Tibial nerve (tissue), 4 donors: Measurements from ENCODE around the gene RAI1. TPM values are rescaled to one million over a fixed set of nuclear protein-coding genes. Genes with fewer than 3 reads are reported as not detected.

Source experiments
- DNase-seq, 2 donors: peaks; one replicate each; pipeline ENCODE4 v3.0.0-alpha.2; 2019; ENCODE audit warnings: low spot score in 2 of 2
- H3K27ac ChIP-seq, 4 donors: fragments of 200-600 bp; sonication (generic) in 3 of 4; one replicate each; pipeline ENCODE4 v1.5.1; 2017 to 2019; ENCODE audit warnings: mild to moderate bottlenecking in 1 of 4
- H3K27me3 ChIP-seq, 2 donors: fragments of 200-600 bp; sonication (generic) in 1 of 2; one replicate each; pipeline versions ENCODE4 v1.5.1 to v1.6.0; 2017 to 2019
- H3K36me3 ChIP-seq, 3 donors: fragments of 200-600 bp; sonication (generic); one replicate each; pipeline ENCODE4 v1.5.1; 2018 to 2019
- H3K4me1 ChIP-seq, 4 donors: fragments of 200-600 bp; sonication (generic) in 3 of 4; one replicate each; pipeline ENCODE4 v1.5.1; 2017 to 2019
- H3K4me3 ChIP-seq, 4 donors: fragments of 200-600 bp; sonication (generic) in 3 of 4; one replicate each; pipeline ENCODE4 v1.5.1; 2017 to 2019; ENCODE audit warnings: mild to moderate bottlenecking in 1 of 4, moderate library complexity in 1 of 4
- H3K9me3 ChIP-seq, 4 donors: fragments of 200-600 bp; sonication (generic) in 3 of 4; one replicate each; pipeline ENCODE4 v1.5.1; 2017 to 2019
- EP300 ChIP-seq, 2 donors: sonication (generic); formaldehyde crosslinking; IDR thresholded peaks; one replicate each; pipeline ENCODE4 v1.6.1; 2017; ENCODE audit warnings: antibody characterized with exemption in 2 of 2, mild to moderate bottlenecking in 1 of 2
- POLR2A ChIP-seq, 2 donors: fragments of 450-650 bp; IDR thresholded peaks; one replicate each; pipeline ENCODE4 v1.6.1; 2017; ENCODE audit warnings: antibody characterized with exemption in 2 of 2, mild to moderate bottlenecking in 2 of 2, moderate library complexity in 2 of 2
- WGBS, 2 donors: methylation state at CpG; one replicate each; pipeline ENCODE4 v1.1.5; 2018; 5-methylcytosine and 5-hydroxymethylcytosine counted together
- total RNA-seq, 4 donors: library from RNA; depleted of rRNA; stranded (reverse); fragments of >200 nt; gene quantifications; one replicate each; pipeline ENCODE4 v1.1.0, GENCODE V29; 2016
- TF ChIP-seq, protein P1 (sequence below), 5 experiments: fragments of 200-600 bp in 3 of 5; fragments of 450-650 bp in 2 of 5; sonication (generic) in 3 of 5; IDR thresholded peaks; one replicate each; pipeline ENCODE4 v1.5.1; 2016 to 2019; ENCODE audit warnings: antibody characterized with exemption in 5 of 5, mild to moderate bottlenecking in 3 of 5, moderate library complexity in 2 of 5

RAI1 gene
- total RNA-seq, 4 donors from 2014 or later, result 32.9 to 52.7 (median 45.9) TPM

- Histone ChIP-seq H3K4me1 (peaks cover 0 to 82% (median 46%) of the 10 kb centered on the region in 4 donors), H3K4me3 (peak overlapping the region; percentile 29 to 64 (median 47)), H3K27ac (peak overlapping the region; percentile 48 to 82 (median 70)), H3K27me3 (no peaks in the 10 kb centered on the region), H3K9me3 (no peaks in the 10 kb centered on the region), H3K36me3 (no peaks in the 10 kb centered on the region)
- 1% methylated on average over 39 to 53 of the region's 75 CpGs for WGBS, 2 donors
- DNase-seq, result peak in 1 of 2 donors; percentile 45
- TF ChIP-seq, protein P1, sequence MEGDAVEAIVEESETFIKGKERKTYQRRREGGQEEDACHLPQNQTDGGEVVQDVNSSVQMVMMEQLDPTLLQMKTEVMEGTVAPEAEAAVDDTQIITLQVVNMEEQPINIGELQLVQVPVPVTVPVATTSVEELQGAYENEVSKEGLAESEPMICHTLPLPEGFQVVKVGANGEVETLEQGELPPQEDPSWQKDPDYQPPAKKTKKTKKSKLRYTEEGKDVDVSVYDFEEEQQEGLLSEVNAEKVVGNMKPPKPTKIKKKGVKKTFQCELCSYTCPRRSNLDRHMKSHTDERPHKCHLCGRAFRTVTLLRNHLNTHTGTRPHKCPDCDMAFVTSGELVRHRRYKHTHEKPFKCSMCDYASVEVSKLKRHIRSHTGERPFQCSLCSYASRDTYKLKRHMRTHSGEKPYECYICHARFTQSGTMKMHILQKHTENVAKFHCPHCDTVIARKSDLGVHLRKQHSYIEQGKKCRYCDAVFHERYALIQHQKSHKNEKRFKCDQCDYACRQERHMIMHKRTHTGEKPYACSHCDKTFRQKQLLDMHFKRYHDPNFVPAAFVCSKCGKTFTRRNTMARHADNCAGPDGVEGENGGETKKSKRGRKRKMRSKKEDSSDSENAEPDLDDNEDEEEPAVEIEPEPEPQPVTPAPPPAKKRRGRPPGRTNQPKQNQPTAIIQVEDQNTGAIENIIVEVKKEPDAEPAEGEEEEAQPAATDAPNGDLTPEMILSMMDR (IDR thresholded peaks at IDR 0.05), result peak in 2 of 5 experiments; percentile 13 to 23
- TF ChIP-seq EP300 (IDR thresholded peaks at IDR 0.05), result no peak
These were observed 102.0 kb downstream of the RAI1 start for GRCh38 chr17:17783116-17783824.

DNA sequence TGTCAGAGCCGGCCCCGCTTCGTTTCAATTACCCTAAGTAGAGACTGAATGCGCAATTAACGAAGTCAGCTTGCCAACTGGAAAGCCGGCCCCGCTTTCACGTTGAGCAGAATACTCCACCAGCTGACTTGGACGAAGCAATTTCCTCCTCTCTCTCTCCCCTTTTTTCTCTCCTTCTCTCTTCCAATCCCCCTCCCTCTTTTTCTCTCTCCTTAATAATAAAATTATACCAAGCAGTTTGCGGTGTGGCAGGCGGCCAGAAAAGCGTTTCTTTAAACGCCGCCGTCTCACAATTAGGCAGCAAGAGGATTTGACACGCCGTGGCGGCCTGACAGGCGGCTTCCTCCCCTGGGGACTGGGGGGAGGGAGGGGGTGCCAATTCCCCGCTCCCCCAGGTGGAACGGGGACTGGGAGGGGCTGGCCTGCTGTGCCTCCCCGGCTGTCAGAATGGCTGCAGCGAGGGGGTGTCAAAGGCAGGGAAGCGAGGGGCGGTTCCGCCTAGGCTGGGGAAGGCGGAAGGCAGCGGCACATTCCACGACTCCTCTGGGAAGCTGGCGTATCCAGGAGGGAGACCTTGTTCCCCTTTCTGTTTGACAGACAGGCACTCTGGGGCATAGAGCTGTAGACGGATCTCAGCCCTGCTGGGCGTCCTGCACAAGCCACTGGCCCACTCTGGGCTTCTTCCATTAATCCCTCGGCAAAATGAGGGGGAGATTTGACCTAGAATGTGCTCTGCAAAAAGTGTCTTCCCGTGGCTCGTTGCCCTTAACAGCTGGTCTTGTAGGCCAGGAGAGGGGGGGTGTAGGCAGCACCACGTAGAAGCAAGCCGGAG is 102.8 kb downstream of the RAI1 start:
- TF ChIP-seq, protein P1 (IDR thresholded peaks at IDR 0.05), result no peak
- TF ChIP-seq EP300 (IDR thresholded peaks at IDR 0.05), result peak in 1 of 2 donors; percentile 18
- Histone ChIP-seq H3K27ac (peak overlapping the region; percentile 48 to 82 (median 70)), H3K27me3 (no peaks in the 10 kb centered on the region), H3K36me3 (no peaks in the 10 kb centered on the region), H3K4me3 (peak overlapping the region; percentile 29 to 64 (median 47)), H3K4me1 (peaks cover 0 to 77% (median 42%) of the 10 kb centered on the region in 4 donors), H3K9me3 (no peaks in the 10 kb centered on the region)
- DNase-seq, result peak in 1 of 2 donors; percentile 43
- WGBS, 2 donors, result 14 to 18% methylated on average over 32 to 37 of the region's 37 CpGs

GRCh38 chr17:17784657-17785267 is 103.5 kb downstream of the RAI1 start:
- no peaks in the 10 kb centered on the region for H3K9me3 ChIP-seq
- H3K36me3 ChIP-seq, result no peaks in the 10 kb centered on the region
- TF ChIP-seq, protein P1 (IDR thresholded peaks at IDR 0.05), result no peak
- no peak for DNase-seq
- 69 to 74% methylated on average over 5 to 7 of the region's 7 CpGs for WGBS, 2 donors
- no peak overlapping the region for H3K4me3 ChIP-seq
- H3K27ac ChIP-seq, result peak overlapping the region in 1 of 4 donors; percentile 34
- peaks cover 0 to 78% (median 39%) of the 10 kb centered on the region in 4 donors for H3K4me1 ChIP-seq
- H3K27me3 ChIP-seq, result no peaks in the 10 kb centered on the region

DNA sequence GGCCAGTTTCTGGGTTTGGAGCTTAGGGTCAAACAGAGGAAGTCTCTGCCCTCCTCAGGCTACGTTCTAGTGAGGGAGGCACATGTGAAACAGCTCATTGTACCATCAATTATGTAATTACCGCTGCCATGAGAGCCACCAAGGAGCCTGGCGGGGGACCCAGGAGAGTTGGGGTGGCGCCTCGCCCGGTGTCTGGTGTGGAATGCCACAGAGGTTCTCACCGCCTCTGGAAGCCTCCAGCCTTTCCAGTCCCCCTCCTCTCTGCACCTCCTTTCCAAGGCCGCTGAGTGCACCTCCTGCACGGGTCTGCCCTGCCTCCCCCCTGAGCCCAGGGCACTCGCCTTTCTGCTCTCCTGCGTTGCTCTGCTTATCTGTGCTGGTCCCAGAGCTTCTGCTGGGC is 104.1 kb downstream of the RAI1 start:
- TF ChIP-seq EP300 (IDR thresholded peaks at IDR 0.05) (no peak), POLR2A (IDR thresholded peaks at IDR 0.05) (no peak)
- TF ChIP-seq, protein P1 (IDR thresholded peaks at IDR 0.05), result no peak
- DNase-seq, result no peak
- Histone ChIP-seq H3K4me1 (peaks cover 0 to 80% (median 44%) of the 10 kb centered on the region in 4 donors), H3K27ac (peak overlapping the region in 1 of 4 donors; percentile 34), H3K36me3 (no peaks in the 10 kb centered on the region), H3K27me3 (no peaks in the 10 kb centered on the region), H3K9me3 (no peaks in the 10 kb centered on the region), H3K4me3 (no peak overlapping the region)
- 69 to 74% methylated on average over 11 of the region's 11 CpGs for WGBS, 2 donors
